Upper lobe of left lung (tissue), 6 donors: ENCODE measurements around the gene NLRP4. TPM values are rescaled to one million over a fixed set of nuclear protein-coding genes. Genes with fewer than 3 reads are reported as not detected.

Experiments
- ATAC-seq, 2 donors: fragments of 200-7000 bp; cut with Tn5 transposase; one replicate each; pipeline ENCODE4 v1.9.1; 2022; ENCODE audit warnings: mild to moderate bottlenecking in 2 of 2, moderate library complexity in 2 of 2; ENCODE audit not compliant: low FRiP score in 2 of 2
- DNase-seq, 2 donors: peaks; one replicate each; pipeline ENCODE4 v3.0.0-alpha.2; 2019 to 2020
- H3K27ac ChIP-seq, 4 donors: fragments of 200-600 bp; sonication (generic); one replicate each; pipeline ENCODE4 v1.5.1; 2016 to 2019
- H3K27me3 ChIP-seq, 4 donors: fragments of 200-600 bp; sonication (generic); one replicate each; pipeline ENCODE4 v1.5.1; 2017 to 2019
- H3K36me3 ChIP-seq, 4 donors: fragments of 200-600 bp; sonication (generic); one replicate each; pipeline ENCODE4 v1.5.1; 2016 to 2019
- H3K4me1 ChIP-seq, 4 donors: fragments of 200-600 bp; sonication (generic); one replicate each; pipeline ENCODE4 v1.5.1; 2018 to 2019
- H3K4me3 ChIP-seq, 4 donors: fragments of 200-600 bp; sonication (generic); one replicate each; pipeline ENCODE4 v1.5.1; 2017 to 2019; ENCODE audit warnings: mild to moderate bottlenecking in 2 of 4, moderate library complexity in 1 of 4
- H3K9me3 ChIP-seq, 4 donors: fragments of 200-600 bp; sonication (generic); one replicate each; pipeline ENCODE4 v1.5.1; 2018 to 2019
- CTCF ChIP-seq, 6 experiments: fragments of 450-650 bp in 4 of 6; fragments of 200-600 bp in 2 of 6; sonication (generic) in 2 of 6; IDR thresholded peaks; one replicate each; pipeline ENCODE4 v1.5.1; 2016 to 2019; ENCODE audit warnings: antibody characterized with exemption in 6 of 6
- EP300 ChIP-seq, 4 donors: sonication (generic); formaldehyde crosslinking; IDR thresholded peaks; one replicate each; pipeline ENCODE4 v1.5.1; 2017; ENCODE audit warnings: antibody characterized with exemption in 4 of 4, control low read depth in 2 of 4
- POLR2A ChIP-seq, 4 donors: fragments of 450-650 bp; IDR thresholded peaks; one replicate each; pipeline ENCODE4 v1.5.1; 2016 to 2017; ENCODE audit warnings: antibody characterized with exemption in 4 of 4, mild to moderate bottlenecking in 2 of 4
- POLR2AphosphoS5 ChIP-seq, 2 donors: sonication (generic); formaldehyde crosslinking; IDR thresholded peaks; one replicate each; pipeline ENCODE4 v1.5.1; 2017; ENCODE audit warnings: antibody characterized with exemption in 2 of 2
- WGBS, 2 donors: methylation state at CpG; one replicate each; pipeline ENCODE4 v1.1.5; 2017 to 2018; 5-methylcytosine and 5-hydroxymethylcytosine counted together
- total RNA-seq, 6 donors: library from RNA; depleted of rRNA in 4 of 6; stranded (reverse); fragments of >200 nt in 4 of 6; gene quantifications; one replicate each; pipeline versions ENCODE4 v1.1.0 to v1.2.1, GENCODE V29; 2016 to 2021
- donor health status: DM: no; HTN: no; CAD: no; lungs with moderate emphysema.
- donor health status: DM: no; HTN: yes; CAD: no; lungs with severe emphysema.

NLRP4 gene
- total RNA-seq, 6 donors from 2014 or later, result not detected

GRCh38 chr19:55857149-55857548 lies 20.8 kb downstream of the NLRP4 start:
- TF ChIP-seq EP300 (IDR thresholded peaks at IDR 0.05), result no peak
- TF ChIP-seq POLR2A (IDR thresholded peaks at IDR 0.05), result no peak
- TF ChIP-seq POLR2AphosphoS5 (IDR thresholded peaks at IDR 0.05), result no peak
- TF ChIP-seq CTCF (IDR thresholded peaks at IDR 0.05), result no peak
- H3K9me3 ChIP-seq, result no peaks in the 10 kb centered on the region
- H3K27ac ChIP-seq, result no peak overlapping the region
- no peaks in the 10 kb centered on the region for H3K36me3 ChIP-seq
- no peaks in the 10 kb centered on the region for H3K4me1 ChIP-seq
- WGBS, 2 donors, result 57 to 72% methylated on average over 4 of the region's 4 CpGs
- no peak for DNase-seq
- no peaks in the 10 kb centered on the region for H3K27me3 ChIP-seq
- ATAC-seq, result no peak
- H3K4me3 ChIP-seq, result no peak overlapping the region

DNA sequence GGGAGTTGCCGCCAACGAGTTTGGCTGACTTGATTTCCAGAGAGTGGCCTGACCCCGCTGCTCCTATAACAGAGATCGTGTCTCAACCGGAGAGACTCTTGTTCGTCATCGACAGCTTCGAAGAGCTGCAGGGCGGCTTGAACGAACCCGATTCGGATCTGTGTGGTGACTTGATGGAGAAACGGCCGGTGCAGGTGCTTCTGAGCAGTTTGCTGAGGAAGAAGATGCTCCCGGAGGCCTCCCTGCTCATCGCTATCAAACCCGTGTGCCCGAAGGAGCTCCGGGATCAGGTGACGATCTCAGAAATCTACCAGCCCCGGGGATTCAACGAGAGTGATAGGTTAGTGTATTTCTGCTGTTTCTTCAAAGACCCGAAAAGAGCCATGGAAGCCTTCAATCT lies 21.6 kb downstream of the NLRP4 start:
- no peaks in the 10 kb centered on the region for H3K36me3 ChIP-seq
- TF ChIP-seq POLR2AphosphoS5 (IDR thresholded peaks at IDR 0.05), result no peak
- TF ChIP-seq POLR2A (IDR thresholded peaks at IDR 0.05), result no peak
- no peak for TF ChIP-seq EP300 (IDR thresholded peaks at IDR 0.05)
- TF ChIP-seq CTCF (IDR thresholded peaks at IDR 0.05), result no peak
- H3K4me1 ChIP-seq, result no peaks in the 10 kb centered on the region
- no peaks in the 10 kb centered on the region for H3K27me3 ChIP-seq
- DNase-seq, result no peak
- H3K9me3 ChIP-seq, result no peaks in the 10 kb centered on the region
- WGBS, 2 donors, result 91 to 94% methylated on average over 23 of the region's 23 CpGs
- no peak overlapping the region for H3K27ac ChIP-seq
- H3K4me3 ChIP-seq, result no peak overlapping the region
- ATAC-seq, result no peak

DNA sequence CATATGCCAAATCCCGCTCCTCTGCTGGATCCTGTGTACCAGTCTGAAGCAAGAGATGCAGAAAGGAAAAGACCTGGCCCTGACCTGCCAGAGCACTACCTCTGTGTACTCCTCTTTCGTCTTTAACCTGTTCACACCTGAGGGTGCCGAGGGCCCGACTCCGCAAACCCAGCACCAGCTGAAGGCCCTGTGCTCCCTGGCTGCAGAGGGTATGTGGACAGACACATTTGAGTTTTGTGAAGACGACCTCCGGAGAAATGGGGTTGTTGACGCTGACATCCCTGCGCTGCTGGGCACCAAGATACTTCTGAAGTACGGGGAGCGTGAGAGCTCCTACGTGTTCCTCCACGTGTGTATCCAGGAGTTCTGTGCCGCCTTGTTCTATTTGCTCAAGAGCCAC lies 22.1 kb downstream of the NLRP4 start:
- no peak overlapping the region for H3K4me3 ChIP-seq
- no peak for ATAC-seq
- DNase-seq, result no peak
- no peaks in the 10 kb centered on the region for H3K36me3 ChIP-seq
- no peaks in the 10 kb centered on the region for H3K4me1 ChIP-seq
- 91% methylated on average over 14 of the region's 14 CpGs for whole genome bisulfite sequencing, 2 donors
- H3K9me3 ChIP-seq, result no peaks in the 10 kb centered on the region
- no peaks in the 10 kb centered on the region for H3K27me3 ChIP-seq
- TF ChIP-seq CTCF (IDR thresholded peaks at IDR 0.05) (no peak), EP300 (IDR thresholded peaks at IDR 0.05) (no peak), POLR2AphosphoS5 (IDR thresholded peaks at IDR 0.05) (no peak), POLR2A (IDR thresholded peaks at IDR 0.05) (no peak)
- H3K27ac ChIP-seq, result no peak overlapping the region

GRCh38 chr19:55858969-55859368 lies 22.6 kb downstream of the NLRP4 start:
- no peak overlapping the region for H3K27ac ChIP-seq

More at GRCh38 chr19:55858969-55859368, 22.6 kb downstream of the NLRP4 start:
- TF ChIP-seq POLR2AphosphoS5 (IDR thresholded peaks at IDR 0.05) (no peak), POLR2A (IDR thresholded peaks at IDR 0.05) (no peak), EP300 (IDR thresholded peaks at IDR 0.05) (no peak), CTCF (IDR thresholded peaks at IDR 0.05) (no peak)
- DNase-seq (no peak), ATAC-seq (no peak)
- H3K9me3 ChIP-seq, result no peaks in the 10 kb centered on the region
- 61 to 65% methylated on average over 5 of the region's 5 CpGs for WGBS, 2 donors
- H3K4me1 ChIP-seq, result no peaks in the 10 kb centered on the region
- no peaks in the 10 kb centered on the region for H3K36me3 ChIP-seq
- no peak overlapping the region for H3K4me3 ChIP-seq
- H3K27me3 ChIP-seq, result no peaks in the 10 kb centered on the region
